ENCODE results near the gene TEX261. TPM values are rescaled to one million over a fixed set of nuclear protein-coding genes. Genes with fewer than 3 reads are reported as not detected.
"Not testable (repeated sequence)": the region's sequence is repeated elsewhere in the genome, so short reads cannot be mapped to it uniquely, and the experiment has no call there.

Gene TEX261
- 22.2 and 31.5 TPM in 2 replicates for total RNA-seq

GRCh38 chr2:70994699-70995425 lies at the start of gene TEX261:
Gene TEX261, minus strand, starts transcription at chr2:70994873. Its CDS starts 116 bp downstream, at chr2:70994757.
- DNase-seq (ENCODE audit: low read depth in 2 of 2), result peak; percentile 67 to 90

DNA sequence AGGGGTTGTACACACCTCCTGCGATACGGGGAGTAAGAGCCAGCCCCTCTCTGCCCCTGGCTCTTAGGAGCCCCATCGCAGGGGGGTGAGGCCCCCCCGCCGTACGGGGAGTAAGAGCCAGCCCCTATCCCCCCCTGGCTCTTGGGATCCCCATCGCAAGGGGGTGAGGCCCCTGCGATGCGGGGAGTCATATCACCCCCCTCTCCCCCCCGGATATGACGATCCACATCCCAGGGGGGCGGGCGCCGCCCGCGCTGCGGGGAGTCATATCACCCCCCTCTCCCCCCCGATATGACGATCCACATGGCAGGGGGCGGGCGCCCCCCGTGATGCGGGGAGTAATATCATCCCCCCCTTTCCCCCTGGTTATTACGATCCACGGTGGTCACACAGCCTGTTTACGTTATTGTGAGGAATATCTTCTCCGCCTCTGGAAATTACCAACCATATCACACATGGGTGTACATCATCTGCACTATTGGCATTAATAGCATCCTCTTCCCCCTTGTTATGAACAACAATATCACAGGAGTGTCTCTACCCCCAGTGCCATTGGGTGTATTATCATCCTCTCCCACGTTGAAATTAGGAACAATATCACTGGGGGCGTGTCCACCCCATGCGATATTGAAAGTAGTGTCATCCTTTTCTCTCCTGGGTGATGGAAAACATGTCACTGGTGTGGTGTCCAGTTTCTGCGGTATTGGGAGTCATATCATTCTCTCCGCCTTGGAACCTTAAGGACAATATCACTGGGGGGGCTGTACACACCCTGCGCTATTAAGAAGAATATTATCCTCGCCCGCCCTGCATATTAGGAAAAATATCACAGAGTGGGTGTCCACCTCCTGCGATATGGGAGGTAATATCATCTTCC lies 49.1 kb upstream of the TEX261 start:
- no peak for DNase-seq (ENCODE audit: low read depth in 2 of 2)

GRCh38 chr2:71042287-71042686 lies 47.6 kb upstream of the TEX261 start:
- no peak for DNase-seq (ENCODE audit: low read depth in 2 of 2)

- DNase-seq (ENCODE audit: low read depth in 2 of 2), result not testable (repeated sequence)
These were observed 41.6 kb upstream of the TEX261 start for GRCh38 chr2:71036296-71036695.

GRCh38 chr2:71023553-71024243 lies 29.0 kb upstream of the TEX261 start:
- DNase-seq (ENCODE audit: low read depth in 2 of 2), result not testable (repeated sequence)

DNA sequence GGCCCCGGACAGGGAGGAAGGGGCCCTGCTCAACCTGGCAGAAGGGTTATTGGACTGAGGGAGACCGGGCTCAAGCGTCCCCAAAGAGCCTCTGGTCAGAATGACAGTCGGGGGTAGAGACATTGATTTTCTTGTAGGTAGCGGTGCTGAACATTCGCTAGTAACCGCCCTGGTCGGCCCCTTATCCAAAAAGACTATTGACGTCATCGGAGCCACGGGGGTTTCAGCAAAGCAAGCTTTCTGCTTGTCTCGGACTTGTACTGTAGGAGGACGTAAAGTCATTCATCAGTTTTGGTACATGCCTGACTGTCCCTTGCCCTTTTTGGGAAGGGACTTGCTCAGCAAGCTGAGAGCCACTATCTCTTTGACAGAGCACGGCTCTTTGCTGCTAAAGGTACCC lies 26.7 kb upstream of the TEX261 start:
- DNase-seq (ENCODE audit: low read depth in 2 of 2), result not testable (repeated sequence)

- DNase-seq (ENCODE audit: low read depth in 2 of 2), result not testable (repeated sequence)
These were observed 25.3 kb upstream of the TEX261 start for GRCh38 chr2:71019989-71020388.

DNA sequence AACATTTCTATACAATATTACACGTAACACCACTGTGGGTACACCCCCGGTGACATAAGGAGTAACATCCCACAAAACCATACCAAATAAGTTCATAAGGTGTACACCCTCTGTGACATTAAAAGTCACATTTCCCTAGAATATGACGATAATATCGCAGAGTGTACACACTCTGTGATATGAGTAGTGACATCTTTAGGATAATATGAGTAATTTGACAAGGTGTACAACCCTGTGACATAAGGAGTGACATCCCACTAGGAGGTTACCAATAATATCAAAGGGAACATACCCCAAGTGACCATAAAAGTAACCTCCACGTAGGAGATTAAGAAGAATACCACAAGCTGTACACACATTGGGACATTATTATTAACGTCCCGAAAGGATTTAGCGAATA lies 24.0 kb upstream of the TEX261 start:
- DNase-seq (ENCODE audit: low read depth in 2 of 2), result no peak

GRCh38 chr2:71011786-71012185 lies 17.1 kb upstream of the TEX261 start:
- not testable (repeated sequence) for DNase-seq (ENCODE audit: low read depth in 2 of 2)

- DNase-seq (ENCODE audit: low read depth in 2 of 2), result no peak
These were observed 13.7 kb upstream of the TEX261 start for GRCh38 chr2:71008342-71008741.

- DNase-seq (ENCODE audit: low read depth in 2 of 2), result no peak
These were observed 12.5 kb upstream of the TEX261 start for GRCh38 chr2:71006955-71007799.

- no peak for DNase-seq (ENCODE audit: low read depth in 2 of 2)
These were observed 11.7 kb upstream of the TEX261 start for GRCh38 chr2:71006323-71006722.

DNA sequence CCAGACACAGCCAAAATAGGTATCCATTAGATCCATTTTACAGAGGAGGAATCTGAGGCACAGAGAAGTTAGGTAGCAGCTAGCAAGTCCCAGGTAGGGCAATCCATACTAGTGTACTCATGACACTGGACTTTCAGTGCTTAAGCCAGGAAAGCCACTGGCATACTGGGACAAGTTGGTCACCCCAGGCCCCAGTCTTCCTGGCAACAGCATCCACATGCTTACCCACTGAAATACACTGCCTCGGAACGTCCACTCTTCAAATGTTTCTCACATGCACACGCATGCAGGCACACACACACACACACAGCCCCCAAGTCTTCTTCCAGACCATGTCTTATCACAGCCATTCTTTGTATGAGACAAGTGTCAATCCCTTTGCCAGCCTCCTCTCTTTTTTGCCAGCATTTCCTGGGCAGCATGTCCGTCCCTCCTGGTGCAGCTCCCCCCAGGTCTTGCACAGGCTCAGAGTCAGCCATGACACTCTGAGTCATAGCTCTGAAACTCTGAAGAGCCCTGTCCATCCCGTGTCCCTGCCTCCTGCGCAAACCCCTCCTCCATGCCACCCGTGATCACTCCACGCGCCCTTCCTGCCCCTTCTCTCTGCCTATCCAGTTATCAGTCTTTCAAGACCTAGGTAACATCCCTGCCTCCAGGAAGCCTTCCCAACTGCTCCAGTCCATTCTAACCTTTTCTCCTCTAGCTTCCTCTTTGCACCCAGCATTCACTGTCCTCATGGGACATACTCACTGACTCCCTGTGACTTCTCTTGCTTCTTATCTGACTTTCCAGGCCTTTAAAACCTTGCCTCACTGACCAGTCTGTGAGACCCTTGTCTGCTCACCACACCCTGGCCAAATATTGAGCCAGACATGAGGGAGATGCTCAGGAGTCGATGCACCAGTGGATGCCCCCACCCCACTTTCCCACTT lies 10.9 kb upstream of the TEX261 start:
- no peak for DNase-seq (ENCODE audit: low read depth in 2 of 2)

GRCh38 chr2:71004857-71005256 lies 10.2 kb upstream of the TEX261 start:
- DNase-seq (ENCODE audit: low read depth in 2 of 2), result no peak

DNA sequence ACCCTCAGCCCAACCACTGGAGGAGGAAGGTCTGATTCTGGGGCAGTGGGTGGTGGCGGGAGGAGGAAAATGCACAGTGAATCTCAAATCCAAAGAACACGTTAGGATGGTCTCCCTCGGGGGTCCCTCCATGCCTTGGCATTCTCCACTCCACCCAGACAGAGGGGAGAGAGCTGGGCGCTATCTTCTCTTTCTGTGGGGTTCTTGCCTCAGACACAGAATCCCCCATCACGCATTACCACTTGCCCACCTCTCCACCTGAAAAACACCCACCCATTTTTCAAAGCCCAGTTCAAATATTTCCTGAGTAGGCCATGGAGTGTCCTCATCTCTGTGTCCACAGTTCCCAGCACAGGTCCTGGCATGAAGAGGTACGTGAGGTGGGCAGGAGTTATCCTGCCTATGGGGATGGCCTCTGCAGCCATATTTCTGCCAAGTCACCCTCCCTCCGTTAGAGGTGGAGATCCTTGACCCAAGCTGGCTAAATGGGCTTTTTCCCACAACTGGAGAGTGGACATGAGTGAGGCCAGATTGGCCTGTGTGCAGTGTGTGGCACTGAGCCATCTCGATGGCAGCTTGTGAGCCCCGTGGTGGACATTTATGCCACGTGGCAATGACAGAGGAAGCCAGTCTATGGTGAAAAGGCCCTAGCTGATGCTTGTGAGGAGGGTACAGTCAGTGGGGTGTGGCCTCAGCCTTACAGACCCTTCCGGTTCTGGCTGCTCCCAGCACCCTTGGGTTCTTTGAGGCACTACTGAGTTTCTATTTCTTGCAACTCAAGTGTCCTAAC lies 9.5 kb upstream of the TEX261 start:
- no peak for DNase-seq (ENCODE audit: low read depth in 2 of 2)

- no peak for DNase-seq (ENCODE audit: low read depth in 2 of 2)
These were observed 8.7 kb upstream of the TEX261 start for GRCh38 chr2:71003396-71003795.

- DNase-seq (ENCODE audit: low read depth in 2 of 2), result no peak
These were observed 7.4 kb upstream of the TEX261 start for GRCh38 chr2:71001981-71002570.

DNA sequence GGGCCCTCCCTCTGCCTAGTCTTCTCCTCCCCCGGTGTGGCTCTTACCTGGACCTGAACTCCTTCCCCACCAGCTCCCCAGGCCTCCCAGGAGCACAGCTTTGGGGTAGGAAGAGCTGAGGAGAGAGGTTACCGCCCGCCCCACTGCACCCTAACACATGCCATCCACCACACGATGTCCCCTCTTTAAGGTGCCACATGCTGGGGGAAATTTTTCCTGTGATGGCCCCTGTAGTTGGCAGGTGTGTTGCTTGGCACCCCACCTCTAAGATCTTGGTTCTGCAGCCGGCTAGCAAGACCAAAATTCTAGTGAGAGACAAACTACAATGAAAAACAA lies 6.9 kb upstream of the TEX261 start:
- no peak for DNase-seq (ENCODE audit: low read depth in 2 of 2)
